Measurements from ENCODE around the gene XKR7.

The XKR7 gene

DNA sequence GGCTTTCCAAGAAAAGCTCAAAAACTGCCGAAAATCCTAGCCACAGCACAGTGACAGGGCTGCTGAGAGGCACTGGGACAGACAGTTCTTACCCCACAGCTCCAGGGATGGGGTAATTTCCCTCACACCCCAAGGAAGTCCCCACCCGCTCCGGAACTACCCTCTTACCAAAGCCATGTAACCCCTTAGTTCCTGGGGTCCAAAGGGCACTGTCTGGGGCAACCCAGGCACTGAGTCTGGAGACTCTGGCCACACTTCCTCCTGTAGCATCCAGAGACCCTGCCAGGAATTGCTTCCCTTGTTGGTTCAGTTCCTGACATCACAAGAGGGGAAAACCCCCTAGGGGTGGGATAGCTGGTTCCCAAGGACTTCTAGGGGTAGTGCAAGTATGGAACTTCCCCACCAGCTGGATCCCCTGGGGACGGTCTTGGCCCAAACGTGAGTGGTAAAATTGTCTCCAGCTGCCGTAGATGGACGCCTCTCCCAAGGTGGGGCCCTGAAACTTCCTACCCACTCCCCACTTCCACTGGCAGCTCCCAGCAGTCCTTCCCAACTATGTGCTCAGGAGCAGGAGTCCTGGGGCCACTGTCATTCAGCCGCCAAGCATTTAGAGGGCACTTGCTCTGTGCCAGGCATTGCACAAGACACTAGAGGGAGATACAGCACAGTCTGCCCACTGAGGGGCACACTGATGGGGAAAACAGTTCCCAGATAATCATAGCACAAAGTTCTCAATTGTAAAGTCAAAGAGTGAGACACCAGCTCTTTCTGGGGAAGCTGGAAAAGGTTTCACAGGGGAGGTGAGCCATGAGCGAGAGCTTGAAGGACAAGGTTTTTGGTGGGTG lies 66.9 kb downstream of the XKR7 start:
- no peak for TF ChIP-seq CTCF (IDR thresholded peaks at IDR 0.05)

GRCh38 chr20:32035426-32035779 lies 67.5 kb downstream of the XKR7 start:
- TF ChIP-seq CTCF (IDR thresholded peaks at IDR 0.05) = no peak

DNA sequence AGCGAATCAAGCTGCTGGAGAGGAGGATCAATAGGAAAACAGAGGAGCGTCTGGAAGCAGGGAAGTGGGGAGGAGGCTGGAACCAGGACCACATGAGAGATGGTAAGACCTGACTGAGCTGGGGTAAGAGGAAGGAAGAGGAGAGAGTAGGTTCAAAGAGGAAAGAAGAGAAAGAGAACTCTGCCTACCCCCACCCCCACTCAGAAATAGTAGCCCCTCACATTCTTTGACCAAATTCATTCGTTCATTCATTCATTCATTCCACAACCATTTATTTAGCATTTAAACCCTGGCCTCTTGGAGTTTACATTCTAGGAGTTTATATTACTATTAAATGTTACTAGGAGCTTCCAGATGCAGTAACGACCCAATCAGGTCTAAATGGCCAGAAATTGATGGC lies 68.3 kb downstream of the XKR7 start:
- no peak for TF ChIP-seq CTCF (IDR thresholded peaks at IDR 0.05)

- TF ChIP-seq CTCF (IDR thresholded peaks at IDR 0.05) = no peak
These were observed 69.0 kb downstream of the XKR7 start for GRCh38 chr20:32036716-32037485.

GRCh38 chr20:32037929-32038328 lies 70.0 kb downstream of the XKR7 start:
- TF ChIP-seq CTCF (IDR thresholded peaks at IDR 0.05) = no peak

- TF ChIP-seq CTCF (IDR thresholded peaks at IDR 0.05) = no peak
These were observed 72.4 kb downstream of the XKR7 start for GRCh38 chr20:32040142-32040953.

GRCh38 chr20:32045999-32046398 lies 78.0 kb downstream of the XKR7 start:
- TF ChIP-seq CTCF (IDR thresholded peaks at IDR 0.05) = no peak

All from LNCAP (cell line).